ENCODE results near the gene MGME1.

DNA sequence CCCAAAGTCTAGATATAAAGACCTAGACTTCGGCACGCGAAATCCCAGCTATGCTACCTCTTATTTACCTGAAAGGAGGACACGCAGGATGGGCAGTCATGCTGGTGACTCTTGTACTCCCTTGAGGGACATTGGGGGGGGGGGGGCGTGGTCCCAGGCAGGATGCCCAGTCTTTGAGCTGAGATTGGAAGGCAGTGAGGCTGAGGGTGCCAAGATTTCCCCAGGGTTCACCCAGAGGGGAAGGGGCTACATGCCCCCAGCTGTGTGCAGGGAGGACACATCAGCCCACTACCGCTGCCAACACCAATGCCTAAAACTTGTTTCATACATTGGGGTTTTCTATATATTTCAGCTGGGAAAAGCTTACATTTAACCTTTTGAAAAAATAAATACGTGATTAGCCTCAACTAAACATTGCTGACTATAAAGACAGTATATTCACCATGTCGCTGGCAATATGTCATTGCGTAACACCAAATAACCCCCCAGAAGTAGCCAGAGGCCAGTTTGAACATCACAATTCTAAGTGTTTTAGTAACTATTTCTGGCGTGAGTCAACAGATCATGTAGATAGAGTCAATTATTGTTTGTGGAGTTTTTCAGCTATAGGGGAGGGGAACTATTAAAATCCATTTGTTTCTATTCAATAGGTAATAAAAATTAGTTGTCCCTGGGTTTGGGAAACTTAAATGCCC, 21.6 kb downstream of the MGME1 start:
- no peak for TF ChIP-seq POLR2A (IDR thresholded peaks at IDR 0.05)
- TF ChIP-seq, protein P1, sequence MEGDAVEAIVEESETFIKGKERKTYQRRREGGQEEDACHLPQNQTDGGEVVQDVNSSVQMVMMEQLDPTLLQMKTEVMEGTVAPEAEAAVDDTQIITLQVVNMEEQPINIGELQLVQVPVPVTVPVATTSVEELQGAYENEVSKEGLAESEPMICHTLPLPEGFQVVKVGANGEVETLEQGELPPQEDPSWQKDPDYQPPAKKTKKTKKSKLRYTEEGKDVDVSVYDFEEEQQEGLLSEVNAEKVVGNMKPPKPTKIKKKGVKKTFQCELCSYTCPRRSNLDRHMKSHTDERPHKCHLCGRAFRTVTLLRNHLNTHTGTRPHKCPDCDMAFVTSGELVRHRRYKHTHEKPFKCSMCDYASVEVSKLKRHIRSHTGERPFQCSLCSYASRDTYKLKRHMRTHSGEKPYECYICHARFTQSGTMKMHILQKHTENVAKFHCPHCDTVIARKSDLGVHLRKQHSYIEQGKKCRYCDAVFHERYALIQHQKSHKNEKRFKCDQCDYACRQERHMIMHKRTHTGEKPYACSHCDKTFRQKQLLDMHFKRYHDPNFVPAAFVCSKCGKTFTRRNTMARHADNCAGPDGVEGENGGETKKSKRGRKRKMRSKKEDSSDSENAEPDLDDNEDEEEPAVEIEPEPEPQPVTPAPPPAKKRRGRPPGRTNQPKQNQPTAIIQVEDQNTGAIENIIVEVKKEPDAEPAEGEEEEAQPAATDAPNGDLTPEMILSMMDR (IDR thresholded peaks at IDR 0.05), result no peak
